Osteoblast (primary cell): ENCODE results near the gene TMPRSS5. TPM values are rescaled to one million over a fixed set of nuclear protein-coding genes. Genes with fewer than 3 reads are reported as not detected.

Source experiments
- DNase-seq: peaks from one replicate; pipeline ENCODE4 v3.0.0; 2011; ENCODE audit warnings: low spot score, mixed read lengths; ENCODE audit not compliant: insufficient read length; ENCODE audit errors: missing footprints
- H2AFZ ChIP-seq: 2 replicates; pipeline ENCODE4 v1.6.0; 2011; ENCODE audit warnings: mild to moderate bottlenecking, low read length
- H3K27ac ChIP-seq: 2 replicates; pipeline ENCODE4 v1.5.1; 2011; ENCODE audit warnings: mild to moderate bottlenecking, low read depth, low read length, moderate library complexity
- H3K27me3 ChIP-seq: 2 replicates; pipeline ENCODE4 v1.6.0; 2012; ENCODE audit warnings: mild to moderate bottlenecking, control low read depth, inconsistent platforms, low read length, moderate library complexity; ENCODE audit not compliant: insufficient read depth
- H3K36me3 ChIP-seq: 2 replicates; pipeline ENCODE4 v1.5.1; 2011; ENCODE audit warnings: mild to moderate bottlenecking, low read length, control low read depth, moderate library complexity; ENCODE audit not compliant: insufficient read depth
- H3K4me1 ChIP-seq: 2 replicates; pipeline ENCODE4 v1.5.1; 2011; ENCODE audit warnings: mild to moderate bottlenecking, low read length, control low read depth, moderate library complexity; ENCODE audit not compliant: insufficient read depth
- H3K4me2 ChIP-seq: 2 replicates; pipeline ENCODE4 v1.6.0; 2011; ENCODE audit warnings: mild to moderate bottlenecking, low read length; ENCODE audit not compliant: insufficient read depth
- H3K4me3 ChIP-seq: fragments of 200-600 bp; sonication (generic); 3 replicates; pipeline ENCODE4 v1.5.1; 2012; ENCODE audit warnings: mild to moderate bottlenecking, low read length, inconsistent platforms; ENCODE audit not compliant: insufficient read depth
- H3K79me2 ChIP-seq: 2 replicates; pipeline ENCODE4 v1.6.0; 2012; ENCODE audit warnings: mild to moderate bottlenecking, low read length, control low read depth, inconsistent platforms; ENCODE audit not compliant: insufficient read depth
- H3K9me3 ChIP-seq: 2 replicates; pipeline ENCODE4 v1.5.1; 2011; ENCODE audit warnings: low read depth, low read length, control low read depth
- H4K20me1 ChIP-seq: 2 replicates; pipeline ENCODE4 v1.6.0; 2012; ENCODE audit warnings: mild to moderate bottlenecking, low read length, control low read depth; ENCODE audit not compliant: insufficient read depth
- total RNA-seq: library from RNA; depleted of rRNA; stranded (reverse); fragments of >200 nt; gene quantifications from 2 replicates; pipeline ENCODE4 v1.2.3, GENCODE V29; 2012
- TF ChIP-seq, protein P1 (sequence below): IDR thresholded peaks from 2 replicates; pipeline ENCODE4 v1.5.1; 2011; ENCODE audit warnings: mild to moderate bottlenecking, low read depth, low read length, moderate library complexity; ENCODE audit errors: extremely low read depth

Gene TMPRSS5
- total RNA-seq, 1 donor = 0.36 TPM

DNA sequence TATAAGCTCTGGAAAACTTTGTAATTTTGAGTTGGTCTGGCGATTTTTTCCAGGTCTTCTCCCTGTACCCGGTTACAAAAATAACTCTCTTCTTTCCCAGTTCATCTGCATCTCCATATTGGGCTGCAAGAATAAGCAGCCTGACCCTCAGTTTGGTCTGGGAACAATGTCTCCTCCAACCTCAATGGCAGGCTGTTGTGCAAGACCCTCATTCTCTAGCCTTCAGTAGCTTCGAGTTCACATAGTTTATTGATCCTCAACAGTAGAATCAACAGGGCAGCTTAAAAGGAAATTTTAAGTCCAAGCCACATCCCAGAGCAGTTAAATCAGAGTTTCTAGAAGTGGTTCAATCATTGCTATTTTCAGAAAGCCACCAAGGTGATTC is 35.3 kb downstream of the TMPRSS5 start:
- H3K27ac ChIP-seq = no peak overlapping the region
- no peaks in the 10 kb centered on the region for H3K9me3 ChIP-seq
- no peaks in the 10 kb centered on the region for H3K27me3 ChIP-seq
- DNase-seq = no peak
- H4K20me1 ChIP-seq = no peaks in the 10 kb centered on the region
- H3K4me3 ChIP-seq = no peak overlapping the region
- H3K79me2 ChIP-seq = no peaks in the 10 kb centered on the region
- TF ChIP-seq, protein P1, sequence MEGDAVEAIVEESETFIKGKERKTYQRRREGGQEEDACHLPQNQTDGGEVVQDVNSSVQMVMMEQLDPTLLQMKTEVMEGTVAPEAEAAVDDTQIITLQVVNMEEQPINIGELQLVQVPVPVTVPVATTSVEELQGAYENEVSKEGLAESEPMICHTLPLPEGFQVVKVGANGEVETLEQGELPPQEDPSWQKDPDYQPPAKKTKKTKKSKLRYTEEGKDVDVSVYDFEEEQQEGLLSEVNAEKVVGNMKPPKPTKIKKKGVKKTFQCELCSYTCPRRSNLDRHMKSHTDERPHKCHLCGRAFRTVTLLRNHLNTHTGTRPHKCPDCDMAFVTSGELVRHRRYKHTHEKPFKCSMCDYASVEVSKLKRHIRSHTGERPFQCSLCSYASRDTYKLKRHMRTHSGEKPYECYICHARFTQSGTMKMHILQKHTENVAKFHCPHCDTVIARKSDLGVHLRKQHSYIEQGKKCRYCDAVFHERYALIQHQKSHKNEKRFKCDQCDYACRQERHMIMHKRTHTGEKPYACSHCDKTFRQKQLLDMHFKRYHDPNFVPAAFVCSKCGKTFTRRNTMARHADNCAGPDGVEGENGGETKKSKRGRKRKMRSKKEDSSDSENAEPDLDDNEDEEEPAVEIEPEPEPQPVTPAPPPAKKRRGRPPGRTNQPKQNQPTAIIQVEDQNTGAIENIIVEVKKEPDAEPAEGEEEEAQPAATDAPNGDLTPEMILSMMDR = no peak
- peaks cover 42% of the 10 kb centered on the region for H3K4me1 ChIP-seq
- H2AFZ ChIP-seq = no peak overlapping the region
- no peaks in the 10 kb centered on the region for H3K36me3 ChIP-seq
- no peak overlapping the region for H3K4me2 ChIP-seq

DNA sequence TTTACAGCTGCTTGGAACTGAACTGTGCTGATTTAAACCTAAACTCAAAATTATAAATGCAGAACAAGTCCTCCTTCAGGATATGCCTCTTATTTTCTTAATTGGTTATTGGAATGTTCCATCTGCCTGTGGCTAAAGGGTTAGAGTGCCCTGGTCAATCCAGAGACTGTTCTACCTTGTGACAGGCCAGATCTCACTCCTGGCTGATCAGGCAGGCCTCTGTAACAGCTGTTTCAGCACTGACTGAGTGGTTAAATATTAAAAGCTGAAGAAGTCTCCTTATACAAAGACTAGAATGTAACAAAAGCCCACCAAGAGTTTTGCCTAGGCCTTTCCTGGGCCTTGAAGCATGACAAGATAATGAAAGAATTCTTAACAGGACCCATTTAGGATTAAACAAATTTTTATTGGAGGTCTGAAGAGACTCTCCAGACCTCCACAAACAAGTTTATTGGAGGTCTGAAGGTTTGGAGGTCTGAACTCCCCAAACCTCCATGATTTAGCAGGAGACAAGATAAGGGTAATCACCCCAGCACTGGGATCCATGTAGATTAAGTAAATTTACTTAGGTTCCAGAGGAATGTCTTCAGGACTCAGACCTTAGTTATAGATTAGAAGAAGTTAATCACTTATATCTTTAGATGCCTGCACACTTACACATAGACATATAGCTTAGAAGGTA is 35.8 kb downstream of the TMPRSS5 start:
- H3K9me3 ChIP-seq = no peaks in the 10 kb centered on the region
- no peaks in the 10 kb centered on the region for H3K27me3 ChIP-seq
- H3K27ac ChIP-seq = no peak overlapping the region
- no peak overlapping the region for H2AFZ ChIP-seq
- H3K79me2 ChIP-seq = no peaks in the 10 kb centered on the region
- no peak for DNase-seq
- H3K4me2 ChIP-seq = no peak overlapping the region
- no peak overlapping the region for H3K4me3 ChIP-seq
- H4K20me1 ChIP-seq = no peaks in the 10 kb centered on the region
- TF ChIP-seq, protein P1 = no peak
- H3K4me1 ChIP-seq = peaks cover 40% of the 10 kb centered on the region
- no peaks in the 10 kb centered on the region for H3K36me3 ChIP-seq

DNA sequence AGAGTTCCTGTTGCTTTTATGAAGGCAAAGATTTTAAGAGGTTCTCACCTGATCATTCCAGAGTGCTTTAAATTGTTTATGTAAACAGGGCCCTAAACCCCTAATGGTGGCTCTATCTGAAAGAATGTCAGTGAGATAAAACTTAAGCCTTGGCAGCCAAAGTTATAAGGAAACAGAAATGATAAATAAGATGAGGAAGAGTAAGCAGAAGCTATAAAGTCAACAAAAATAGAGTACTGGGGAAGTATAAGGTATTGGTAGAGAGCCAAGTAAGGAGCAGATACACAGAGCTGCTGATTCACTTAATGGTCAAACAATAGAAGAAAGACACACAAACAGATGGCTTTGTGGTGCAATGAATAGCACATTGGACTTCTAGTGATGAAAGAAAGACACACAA is 37.9 kb downstream of the TMPRSS5 start:
- H2AFZ ChIP-seq = no peak overlapping the region
- H3K4me3 ChIP-seq = no peak overlapping the region
- H3K4me2 ChIP-seq = no peak overlapping the region
- no peaks in the 10 kb centered on the region for H3K9me3 ChIP-seq
- no peaks in the 10 kb centered on the region for H4K20me1 ChIP-seq
- no peaks in the 10 kb centered on the region for H3K79me2 ChIP-seq
- no peaks in the 10 kb centered on the region for H3K36me3 ChIP-seq
- peaks cover 39% of the 10 kb centered on the region for H3K4me1 ChIP-seq
- TF ChIP-seq, protein P1 = no peak
- H3K27me3 ChIP-seq = no peaks in the 10 kb centered on the region
- peak overlapping the region; percentile 9 for H3K27ac ChIP-seq
- DNase-seq = no peak

DNA sequence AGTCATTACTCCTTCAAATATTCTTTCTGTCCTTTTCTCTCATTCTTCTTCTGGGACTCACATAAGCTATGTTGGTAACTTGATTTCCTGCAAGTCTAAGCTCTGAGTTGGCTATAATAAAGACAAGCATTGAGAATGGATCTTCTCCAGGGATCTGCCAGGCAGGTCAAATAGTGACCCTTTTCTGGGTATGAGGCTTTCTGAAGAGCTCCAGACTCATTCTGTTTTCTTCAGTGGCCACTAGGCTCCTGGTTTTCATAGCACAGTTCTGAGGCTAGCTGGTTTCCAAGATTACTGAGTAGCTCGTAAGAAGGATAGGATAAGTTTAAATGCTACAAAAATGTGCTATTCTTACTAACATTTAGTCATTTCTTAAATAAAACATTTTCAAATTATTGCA is 38.3 kb downstream of the TMPRSS5 start:
- Histone ChIP-seq H3K36me3 (no peaks in the 10 kb centered on the region), H3K27ac (peak overlapping the region; percentile 9), H3K79me2 (no peaks in the 10 kb centered on the region), H4K20me1 (no peaks in the 10 kb centered on the region), H3K4me2 (no peak overlapping the region), H2AFZ (no peak overlapping the region), H3K9me3 (no peaks in the 10 kb centered on the region), H3K4me3 (no peak overlapping the region), H3K27me3 (no peaks in the 10 kb centered on the region), H3K4me1 (peaks cover 34% of the 10 kb centered on the region)
- TF ChIP-seq, protein P1 = no peak
- DNase-seq = no peak
